Mesothelial cell of epicardium (in vitro differentiated cells): ENCODE data around the gene CNGB1. TPM values are rescaled to one million over a fixed set of nuclear protein-coding genes. Genes with fewer than 3 reads are reported as not detected.
A peak's percentile ranks its signal among the peaks of the same experiment; 100 is the strongest.

ENCODE experiments used
- DNase-seq, 2 experiments: peaks; one replicate each; pipeline ENCODE4 v3.0.0; 2021; ENCODE audit warnings: low spot score in 2 of 2; ENCODE audit not compliant: unreplicated experiment in 2 of 2
- H3K27ac Mint-ChIP-seq: 2 replicates; pipeline ENCODE4 v1.8.0; 2021; ENCODE audit warnings: mixed read lengths
- H3K27me3 Mint-ChIP-seq: 2 replicates; pipeline ENCODE4 v1.8.0; 2021; ENCODE audit warnings: low read depth, mixed read lengths
- H3K36me3 Mint-ChIP-seq: 2 replicates; pipeline ENCODE4 v1.8.0; 2021; ENCODE audit warnings: mixed read lengths
- H3K4me1 Mint-ChIP-seq: 2 replicates; pipeline ENCODE4 v1.8.0; 2021; ENCODE audit warnings: mixed read lengths
- H3K4me3 Mint-ChIP-seq: 2 replicates; pipeline ENCODE4 v1.8.0; 2021; ENCODE audit warnings: mild to moderate bottlenecking, moderate library complexity, mixed read lengths
- H3K9me3 Mint-ChIP-seq: 2 replicates; pipeline ENCODE4 v1.8.0; 2021; ENCODE audit warnings: mixed read lengths
- CTCF ChIP-seq: fragments of 200-600 bp; sonication (generic); IDR thresholded peaks from one replicate; pipeline ENCODE4 v1.5.0; 2021; ENCODE audit warnings: antibody characterized with exemption; ENCODE audit not compliant: unreplicated experiment
- total RNA-seq: library from RNA; stranded (reverse); gene quantifications from 3 replicates; pipeline ENCODE4 v1.2.1, GENCODE V29; 2021

Gene CNGB1
- total RNA-seq, 1 donor from 2014 or later: 0.07 TPM

DNA sequence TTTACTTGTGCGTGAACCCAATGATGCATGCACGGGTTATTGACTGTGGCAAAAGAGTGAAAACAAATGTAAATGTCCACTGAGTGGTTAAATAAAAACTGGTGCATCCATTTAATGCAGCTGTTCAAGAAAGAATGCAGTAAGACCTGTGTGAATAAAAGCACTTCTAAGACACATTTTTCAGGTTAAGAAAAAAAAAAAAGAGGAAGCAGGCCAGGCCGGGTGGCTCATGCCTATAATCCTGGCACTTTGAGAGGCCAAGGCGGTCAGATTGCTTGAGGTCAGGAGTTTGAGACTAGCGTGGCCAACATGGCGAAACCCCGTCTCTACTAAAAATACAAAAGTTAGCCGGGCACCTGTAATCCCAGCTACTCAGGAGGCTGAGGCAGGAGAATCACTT, 11.8 kb downstream of the CNGB1 start:
- Mint-ChIP-seq H3K4me3 (no peak overlapping the region), H3K9me3 (no peaks in the 10 kb centered on the region), H3K36me3 (no peaks in the 10 kb centered on the region), H3K27me3 (no peaks in the 10 kb centered on the region), H3K27ac (peak overlapping the region; percentile 15), H3K4me1 (peaks cover 20% of the 10 kb centered on the region)
- no peak for DNase-seq
- TF ChIP-seq CTCF: no peak

GRCh38 chr16:57958544-57958943, 12.4 kb downstream of the CNGB1 start:
- no peak overlapping the region for H3K27ac Mint-ChIP-seq
- no peaks in the 10 kb centered on the region for H3K36me3 Mint-ChIP-seq
- no peak for DNase-seq
- TF ChIP-seq CTCF: no peak
- no peaks in the 10 kb centered on the region for H3K9me3 Mint-ChIP-seq
- H3K4me3 Mint-ChIP-seq: no peak overlapping the region
- H3K27me3 Mint-ChIP-seq: no peaks in the 10 kb centered on the region
- peaks cover 20% of the 10 kb centered on the region for H3K4me1 Mint-ChIP-seq

GRCh38 chr16:57957673-57958392, 13.1 kb downstream of the CNGB1 start:
- no peak overlapping the region for H3K4me3 Mint-ChIP-seq
- H3K9me3 Mint-ChIP-seq: no peaks in the 10 kb centered on the region
- no peak overlapping the region for H3K27ac Mint-ChIP-seq
- no peak for DNase-seq
- H3K27me3 Mint-ChIP-seq: no peaks in the 10 kb centered on the region
- H3K4me1 Mint-ChIP-seq: peaks cover 20% of the 10 kb centered on the region
- no peaks in the 10 kb centered on the region for H3K36me3 Mint-ChIP-seq
- TF ChIP-seq CTCF: no peak

DNA sequence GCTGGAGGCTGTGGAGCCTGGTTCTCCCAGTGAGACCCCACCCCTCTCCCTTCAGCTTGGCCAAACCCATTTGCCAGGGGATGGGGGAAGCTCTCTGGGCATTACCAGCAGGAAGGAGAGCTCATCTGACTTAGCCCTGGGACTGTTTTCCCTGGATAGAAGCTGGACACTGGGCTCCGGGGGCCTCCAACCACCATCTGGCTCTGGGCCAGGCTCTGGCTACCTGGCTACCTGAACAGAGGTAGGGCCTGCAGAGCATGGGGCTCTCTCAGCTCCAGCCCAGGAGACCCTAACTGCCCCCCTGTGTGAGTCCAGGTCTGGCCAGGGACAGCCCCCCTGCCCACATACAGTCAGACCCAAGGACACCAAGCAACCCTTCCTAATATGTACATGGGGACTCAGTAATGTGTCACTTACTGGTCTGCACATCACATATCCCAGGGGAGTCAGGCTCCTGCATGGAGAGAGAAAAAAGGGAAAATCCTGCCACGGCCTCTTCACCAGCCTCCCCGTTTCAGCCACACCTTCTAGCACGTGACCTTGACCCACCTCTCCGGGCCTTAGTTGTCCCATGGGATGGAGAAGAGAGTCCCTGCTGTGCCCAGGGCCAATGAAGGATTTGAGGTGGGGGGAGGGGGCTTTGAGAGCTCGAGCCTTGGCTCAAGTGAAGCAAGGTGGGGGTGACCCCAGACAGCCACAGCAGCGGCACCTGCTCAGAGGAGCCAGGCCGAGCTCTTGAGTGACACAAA, 13.8 kb downstream of the CNGB1 start:
- no peaks in the 10 kb centered on the region for H3K36me3 Mint-ChIP-seq
- no peaks in the 10 kb centered on the region for H3K27me3 Mint-ChIP-seq
- no peak for DNase-seq
- no peak overlapping the region for H3K4me3 Mint-ChIP-seq
- no peak overlapping the region for H3K27ac Mint-ChIP-seq
- TF ChIP-seq CTCF: no peak
- peaks cover 20% of the 10 kb centered on the region for H3K4me1 Mint-ChIP-seq
- H3K9me3 Mint-ChIP-seq: no peaks in the 10 kb centered on the region

DNA sequence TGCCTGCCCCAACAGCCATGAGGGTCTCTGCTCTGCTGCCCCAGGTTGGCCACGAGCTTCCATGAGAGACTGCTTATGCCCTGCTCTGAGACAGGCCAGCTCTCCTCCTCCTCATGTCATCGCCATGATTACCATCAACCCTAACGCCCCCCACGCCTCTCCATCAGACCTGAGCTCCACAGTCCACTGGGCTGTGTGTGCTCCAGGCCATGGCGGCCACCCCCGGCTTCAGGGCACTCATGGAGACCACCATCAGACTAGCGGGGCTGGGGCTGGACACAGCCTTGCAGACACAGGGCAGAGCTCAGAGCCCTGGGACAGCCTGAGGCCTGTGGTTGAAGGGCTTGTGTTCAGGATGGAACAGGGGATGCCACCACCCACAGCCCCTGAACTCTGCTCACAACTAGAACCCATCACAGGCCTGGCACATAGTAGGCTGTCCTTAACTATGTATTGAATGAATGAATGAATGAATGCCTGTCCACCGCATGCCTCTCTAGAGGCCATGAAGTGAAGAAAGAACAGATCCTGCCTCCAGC, 14.6 kb downstream of the CNGB1 start:
- Mint-ChIP-seq H3K36me3 (no peaks in the 10 kb centered on the region), H3K27ac (no peak overlapping the region), H3K9me3 (no peaks in the 10 kb centered on the region), H3K4me3 (no peak overlapping the region), H3K27me3 (no peaks in the 10 kb centered on the region), H3K4me1 (peaks cover 20% of the 10 kb centered on the region)
- no peak for TF ChIP-seq CTCF
- no peak for DNase-seq
